ENCODE data around the gene ADGRE3. TPM values are rescaled to one million over a fixed set of nuclear protein-coding genes. Genes with fewer than 3 reads are reported as not detected.

Gene ADGRE3
- total RNA-seq, 1 donor from 2014 or later: not detected

GRCh38 chr19:14580623-14581237, 93.9 kb downstream of the ADGRE3 start:
- TF ChIP-seq CTCF (IDR thresholded peaks at IDR 0.05; ENCODE audit: unreplicated experiment): no peak
- Mint-ChIP-seq H3K36me3 (ENCODE audit: insufficient read depth) (no peaks in the 10 kb centered on the region), H3K4me3 (ENCODE audit: low read depth) (no peak overlapping the region), H3K27ac (no peak overlapping the region), H3K4me1 (ENCODE audit: low read depth) (no peaks in the 10 kb centered on the region), H3K27me3 (no peaks in the 10 kb centered on the region), H3K9me3 (ENCODE audit: low read depth) (no peaks in the 10 kb centered on the region)
- DNase-seq (ENCODE audit: low spot score, unreplicated experiment): no peak

GRCh38 chr19:14577885-14578427, 96.7 kb downstream of the ADGRE3 start:
- Mint-ChIP-seq H3K4me1 (ENCODE audit: low read depth) (peaks cover 4% of the 10 kb centered on the region), H3K27me3 (no peaks in the 10 kb centered on the region), H3K9me3 (ENCODE audit: low read depth) (no peaks in the 10 kb centered on the region), H3K4me3 (ENCODE audit: low read depth) (no peak overlapping the region), H3K36me3 (ENCODE audit: insufficient read depth) (no peaks in the 10 kb centered on the region), H3K27ac (no peak overlapping the region)
- TF ChIP-seq CTCF (IDR thresholded peaks at IDR 0.05; ENCODE audit: unreplicated experiment): no peak
- no peak for DNase-seq (ENCODE audit: low spot score, unreplicated experiment)

- Mint-ChIP-seq H3K4me3 (ENCODE audit: low read depth) (no peak overlapping the region), H3K4me1 (ENCODE audit: low read depth) (peaks cover 4% of the 10 kb centered on the region), H3K9me3 (ENCODE audit: low read depth) (no peaks in the 10 kb centered on the region), H3K36me3 (ENCODE audit: insufficient read depth) (no peaks in the 10 kb centered on the region), H3K27ac (no peak overlapping the region), H3K27me3 (no peaks in the 10 kb centered on the region)
- no peak for DNase-seq (ENCODE audit: low spot score, unreplicated experiment)
- TF ChIP-seq CTCF (IDR thresholded peaks at IDR 0.05; ENCODE audit: unreplicated experiment): no peak
Observed at GRCh38 chr19:14577264-14577663, 97.4 kb downstream of the ADGRE3 start.

DNA sequence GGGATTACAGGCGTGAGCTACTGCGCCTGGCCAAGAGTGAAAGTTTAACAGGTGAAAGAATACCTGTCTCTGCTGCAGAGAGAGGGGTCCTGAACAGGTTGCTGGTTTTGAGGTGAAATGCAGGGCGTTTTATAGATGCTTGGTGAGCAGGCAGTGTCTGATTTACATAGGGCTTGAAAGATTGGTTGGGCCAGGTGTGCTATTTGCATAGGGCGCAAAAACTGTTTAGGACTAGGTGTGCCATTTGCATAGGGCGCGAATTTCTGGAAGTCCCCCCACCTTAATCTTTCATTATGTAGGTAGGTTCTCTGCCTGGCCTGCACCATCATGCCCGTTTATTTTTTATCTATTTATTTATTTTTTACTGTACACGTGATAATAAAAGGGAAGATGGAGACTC, 98.3 kb downstream of the ADGRE3 start:
- Mint-ChIP-seq H3K9me3 (ENCODE audit: low read depth) (no peaks in the 10 kb centered on the region), H3K27me3 (no peaks in the 10 kb centered on the region), H3K4me3 (ENCODE audit: low read depth) (no peak overlapping the region), H3K27ac (no peak overlapping the region), H3K36me3 (ENCODE audit: insufficient read depth) (no peaks in the 10 kb centered on the region), H3K4me1 (ENCODE audit: low read depth) (peaks cover 6% of the 10 kb centered on the region)
- no peak for TF ChIP-seq CTCF (IDR thresholded peaks at IDR 0.05; ENCODE audit: unreplicated experiment)
- no peak for DNase-seq (ENCODE audit: low spot score, unreplicated experiment)

- Mint-ChIP-seq H3K4me3 (ENCODE audit: low read depth) (no peak overlapping the region), H3K4me1 (ENCODE audit: low read depth) (peaks cover 9% of the 10 kb centered on the region), H3K36me3 (ENCODE audit: insufficient read depth) (no peaks in the 10 kb centered on the region), H3K27ac (no peak overlapping the region), H3K9me3 (ENCODE audit: low read depth) (no peaks in the 10 kb centered on the region), H3K27me3 (no peaks in the 10 kb centered on the region)
- no peak for DNase-seq (ENCODE audit: low spot score, unreplicated experiment)
- TF ChIP-seq CTCF (IDR thresholded peaks at IDR 0.05; ENCODE audit: unreplicated experiment): no peak
Observed at GRCh38 chr19:14575428-14575980, 99.1 kb downstream of the ADGRE3 start.
